BE2C (cell line): ENCODE measurements around the gene NOSIP.

Experiments
- DNase-seq: peaks from one replicate; pipeline ENCODE4 v3.0.0-alpha.2; 2020
- H3K27me3 ChIP-seq: fragments of 250-450 bp; sonication (Bioruptor Pico); 2 replicates; pipeline ENCODE4 v1.5.1; 2020; ENCODE audit warnings: mild to moderate bottlenecking
- H3K36me3 ChIP-seq: fragments of 250-450 bp; sonication (Bioruptor Pico); 2 replicates; pipeline ENCODE4 v1.5.1; 2020; ENCODE audit warnings: mild to moderate bottlenecking
- H3K4me1 ChIP-seq: fragments of 250-450 bp; sonication (Bioruptor Pico); 2 replicates; pipeline ENCODE4 v1.5.1; 2020
- H3K4me3 ChIP-seq: 2 replicates; pipeline ENCODE4 v1.5.1; 2011; ENCODE audit warnings: low read depth, low read length
- H3K9me3 ChIP-seq: fragments of 250-450 bp; sonication (Bioruptor Pico); 2 replicates; pipeline ENCODE4 v1.5.1; 2020
- TF ChIP-seq, protein P1 (sequence below): IDR thresholded peaks from 2 replicates; pipeline ENCODE4 v1.5.1; 2012; ENCODE audit warnings: mild to moderate bottlenecking, low read depth, low read length

The NOSIP gene

DNA sequence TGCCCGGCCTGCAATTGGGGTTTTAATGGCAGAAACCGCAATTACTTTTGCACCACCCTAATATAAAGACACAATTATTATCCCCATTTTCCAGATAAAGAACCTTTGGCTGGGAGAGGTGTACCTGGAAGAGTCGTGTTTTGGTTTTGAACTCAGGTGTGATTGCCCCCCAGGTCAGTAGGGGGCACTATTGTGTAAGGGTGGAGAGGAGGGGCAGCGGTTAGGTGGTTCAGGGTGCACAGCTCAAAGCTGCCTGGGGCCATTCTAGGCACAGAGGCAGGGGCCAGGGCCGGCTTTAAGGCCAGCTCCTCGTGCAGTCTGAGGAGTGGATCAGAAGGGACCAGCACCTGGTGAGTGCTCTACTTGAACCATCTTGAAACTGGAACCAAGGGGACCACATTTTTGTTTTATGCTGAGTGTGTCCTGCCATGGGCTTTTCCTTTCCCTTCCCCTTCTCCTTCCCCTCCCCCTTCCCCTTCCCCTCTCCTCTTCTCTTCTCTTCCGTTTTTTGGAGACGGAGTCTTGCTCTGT is 73.7 kb downstream of the NOSIP start:
- TF ChIP-seq, protein P1, sequence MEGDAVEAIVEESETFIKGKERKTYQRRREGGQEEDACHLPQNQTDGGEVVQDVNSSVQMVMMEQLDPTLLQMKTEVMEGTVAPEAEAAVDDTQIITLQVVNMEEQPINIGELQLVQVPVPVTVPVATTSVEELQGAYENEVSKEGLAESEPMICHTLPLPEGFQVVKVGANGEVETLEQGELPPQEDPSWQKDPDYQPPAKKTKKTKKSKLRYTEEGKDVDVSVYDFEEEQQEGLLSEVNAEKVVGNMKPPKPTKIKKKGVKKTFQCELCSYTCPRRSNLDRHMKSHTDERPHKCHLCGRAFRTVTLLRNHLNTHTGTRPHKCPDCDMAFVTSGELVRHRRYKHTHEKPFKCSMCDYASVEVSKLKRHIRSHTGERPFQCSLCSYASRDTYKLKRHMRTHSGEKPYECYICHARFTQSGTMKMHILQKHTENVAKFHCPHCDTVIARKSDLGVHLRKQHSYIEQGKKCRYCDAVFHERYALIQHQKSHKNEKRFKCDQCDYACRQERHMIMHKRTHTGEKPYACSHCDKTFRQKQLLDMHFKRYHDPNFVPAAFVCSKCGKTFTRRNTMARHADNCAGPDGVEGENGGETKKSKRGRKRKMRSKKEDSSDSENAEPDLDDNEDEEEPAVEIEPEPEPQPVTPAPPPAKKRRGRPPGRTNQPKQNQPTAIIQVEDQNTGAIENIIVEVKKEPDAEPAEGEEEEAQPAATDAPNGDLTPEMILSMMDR: peak; percentile 96
- Histone ChIP-seq H3K4me1 (no peaks in the 10 kb centered on the region), H3K9me3 (no peaks in the 10 kb centered on the region), H3K4me3 (no peak overlapping the region), H3K36me3 (no peaks in the 10 kb centered on the region), H3K27me3 (no peaks in the 10 kb centered on the region)
- DNase-seq: peak; percentile 83
